Smooth muscle cell (in vitro differentiated cells): ENCODE measurements around the gene CHML. TPM values are rescaled to one million over a fixed set of nuclear protein-coding genes. Genes with fewer than 3 reads are reported as not detected.
"Not testable (repeated sequence)": the region's sequence is repeated elsewhere in the genome, so short reads cannot be mapped to it uniquely, and the experiment has no call there.

Experiments used
- DNase-seq: peaks from one replicate; lab custom pipeline; 2025; ENCODE audit not compliant: unreplicated experiment; lab: John Stamatoyannopoulos, UW
- H2AFZ ChIP-seq: fragments of 200-600 bp; sonication (generic); 2 replicates; pipeline ENCODE4 v1.6.0; 2016; ENCODE audit warnings: antibody characterized with exemption, low read depth, mild to moderate bottlenecking
- H3F3A ChIP-seq: fragments of 200-600 bp; sonication (generic); 2 replicates; pipeline ENCODE4 v1.6.0; 2017; ENCODE audit warnings: antibody characterized with exemption, low read depth
- H3K27ac ChIP-seq: fragments of 200-600 bp; sonication (generic); 2 replicates; pipeline ENCODE4 v1.5.1; 2016; ENCODE audit warnings: low read depth, mild to moderate bottlenecking
- H3K27me3 ChIP-seq: fragments of 200-600 bp; sonication (generic); 2 replicates; pipeline ENCODE4 v1.6.1; 2016; ENCODE audit warnings: low read depth, mild to moderate bottlenecking
- H3K36me3 ChIP-seq: fragments of 200-600 bp; sonication (generic); 2 replicates; pipeline ENCODE4 v1.5.1; 2016; ENCODE audit warnings: low read depth
- H3K4me1 ChIP-seq: fragments of 200-600 bp; sonication (generic); 2 replicates; pipeline ENCODE4 v1.5.1; 2016; ENCODE audit warnings: low read depth
- H3K4me2 ChIP-seq: fragments of 200-600 bp; sonication (generic); 2 replicates; pipeline ENCODE4 v1.6.0; 2016; ENCODE audit warnings: mild to moderate bottlenecking
- H3K4me3 ChIP-seq: fragments of 200-600 bp; sonication (generic); 2 replicates; pipeline ENCODE4 v1.5.1; 2016; ENCODE audit warnings: mild to moderate bottlenecking
- H3K79me2 ChIP-seq: fragments of 200-600 bp; sonication (generic); 2 replicates; pipeline ENCODE4 v1.6.0; 2016; ENCODE audit warnings: low read depth, mild to moderate bottlenecking
- H3K9ac ChIP-seq: fragments of 200-600 bp; sonication (generic); 2 replicates; pipeline ENCODE4 v1.6.0; 2016; ENCODE audit warnings: low read depth
- H3K9me3 ChIP-seq: fragments of 200-600 bp; sonication (generic); replicated peaks from 2 replicates; pipeline ENCODE4 v1.5.1; 2016; ENCODE audit warnings: low read depth
- H4K20me1 ChIP-seq: fragments of 200-600 bp; sonication (generic); 2 replicates; pipeline ENCODE4 v1.6.0; 2016; ENCODE audit warnings: low read depth
- CTCF ChIP-seq: fragments of 200-600 bp; sonication (generic); IDR thresholded peaks from 2 replicates; pipeline ENCODE4 v1.5.1; 2017; ENCODE audit warnings: borderline replicate concordance, mild to moderate bottlenecking, antibody characterized with exemption; ENCODE audit not compliant: insufficient read depth, poor library complexity, severe bottlenecking
- WGBS: methylation state at CpG from one replicate; pipeline ENCODE4 v1.1.7; 2016; ENCODE audit warnings: low lambda C conversion rate; 5-methylcytosine and 5-hydroxymethylcytosine counted together
- polyA plus RNA-seq: library from polyadenylated mRNA; unstranded; fragments of >200 nt; fragmentation: Nextera tagmentation; extraction: Ambion mirVana; gene quantifications from 2 replicates; pipeline ENCODE4 v1.2.1, GENCODE V29; 2016
- total RNA-seq: library from RNA; depleted of rRNA; stranded (reverse); fragments of >200 nt; gene quantifications from 2 replicates; pipeline ENCODE4 v1.2.3, GENCODE V29; 2014

CHML gene
- total and polyA plus RNA-seq, 2 experiments from 2014 or later: 2.3 to 11.3 TPM

- H3K4me2 ChIP-seq: no peak overlapping the region
- no peak for DNase-seq
- no peaks in the 10 kb centered on the region for H3K27me3 ChIP-seq
- H3K9me3 ChIP-seq: no peaks in the 10 kb centered on the region
- TF ChIP-seq CTCF: no peak
- no peak overlapping the region for H3K9ac ChIP-seq
- no peak overlapping the region for H3K27ac ChIP-seq
- no peak overlapping the region for H2AFZ ChIP-seq
- H3K4me3 ChIP-seq: no peak overlapping the region
- H3F3A ChIP-seq: no peaks in the 10 kb centered on the region
- no peaks in the 10 kb centered on the region for H4K20me1 ChIP-seq
- no peaks in the 10 kb centered on the region for H3K79me2 ChIP-seq
- no peaks in the 10 kb centered on the region for H3K4me1 ChIP-seq
- 91% methylated on average over 5 of the region's 5 CpGs for WGBS
- H3K36me3 ChIP-seq: no peaks in the 10 kb centered on the region
These were observed 20.3 kb upstream of the CHML start for GRCh38 chr1:241660424-241660972.

DNA sequence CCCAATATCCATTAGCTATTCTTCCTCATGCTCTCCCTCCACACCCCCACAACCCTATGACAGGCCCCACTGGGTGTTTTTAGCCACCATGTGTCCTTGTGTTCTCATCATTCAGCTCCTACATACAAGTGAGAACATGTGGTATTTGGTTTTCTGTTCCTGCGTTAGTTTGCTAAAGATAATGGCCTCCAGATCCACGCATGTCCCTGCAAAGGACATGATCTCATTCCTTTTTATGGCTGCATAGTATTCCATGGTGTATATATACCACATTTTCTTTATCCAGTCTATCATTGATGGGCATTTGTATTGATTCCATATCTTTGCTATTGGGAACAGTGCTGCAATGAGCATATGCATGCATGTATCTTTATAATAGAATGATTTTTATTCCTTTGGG, 18.8 kb upstream of the CHML start:
- not testable (repeated sequence) for H3K4me2 ChIP-seq, H2AFZ ChIP-seq, H3K27me3 ChIP-seq, H4K20me1 ChIP-seq, H3K4me3 ChIP-seq, H3K27ac ChIP-seq, H3K4me1 ChIP-seq, DNase-seq, H3K79me2 ChIP-seq, H3F3A ChIP-seq, H3K9me3 ChIP-seq, H3K36me3 ChIP-seq, H3K9ac ChIP-seq
- 95% methylated on average over 2 of the region's 2 CpGs for WGBS

DNA sequence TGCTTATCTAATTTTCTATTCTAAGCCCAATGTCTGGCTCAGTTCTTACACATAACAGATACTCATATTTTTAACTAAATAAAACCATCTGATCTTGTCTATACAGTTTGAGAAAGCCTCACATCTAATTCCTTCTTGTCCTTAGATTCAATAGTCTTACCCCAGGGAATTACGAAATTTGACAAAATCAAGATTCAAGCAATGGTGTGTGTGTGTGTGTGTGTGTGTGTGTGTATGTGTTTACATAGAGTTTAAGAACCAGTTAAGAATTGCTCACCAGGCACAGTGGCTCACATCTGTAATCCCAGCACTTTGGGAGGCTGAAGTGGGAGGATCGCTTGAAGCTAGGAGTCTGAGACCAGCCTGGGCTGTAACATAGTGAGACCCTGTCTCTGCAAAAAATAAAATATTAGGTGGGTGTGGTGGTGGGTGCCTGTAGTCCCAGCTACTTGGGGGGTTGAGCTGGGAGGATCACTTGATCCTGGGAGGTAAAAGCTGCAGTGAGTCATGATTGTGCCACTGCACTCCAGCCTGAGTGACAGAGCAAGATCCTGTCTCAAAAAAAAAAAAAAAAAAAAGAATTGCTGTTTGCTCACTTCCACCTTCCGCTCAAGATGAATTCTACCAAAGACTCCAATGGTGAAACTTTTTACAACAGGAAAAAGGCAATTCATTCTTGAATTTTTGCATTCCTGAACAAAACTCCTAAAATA, 18.1 kb upstream of the CHML start:
- Histone ChIP-seq H3F3A (no peaks in the 10 kb centered on the region), H3K4me1 (no peaks in the 10 kb centered on the region), H3K9ac (no peak overlapping the region), H3K36me3 (no peaks in the 10 kb centered on the region), H3K27me3 (no peaks in the 10 kb centered on the region), H3K27ac (no peak overlapping the region), H3K4me3 (no peak overlapping the region), H3K79me2 (no peaks in the 10 kb centered on the region), H3K4me2 (no peak overlapping the region), H4K20me1 (no peaks in the 10 kb centered on the region), H2AFZ (no peak overlapping the region), H3K9me3 (no peaks in the 10 kb centered on the region)
- WGBS: 83% methylated on average over 3 of the region's 3 CpGs
- no peak for DNase-seq
- no peak for TF ChIP-seq CTCF

GRCh38 chr1:241654641-241655040, 14.5 kb upstream of the CHML start:
- DNase-seq: no peak
- Histone ChIP-seq H3K9me3 (no peaks in the 10 kb centered on the region), H3K9ac (no peak overlapping the region)

More at GRCh38 chr1:241654641-241655040, 14.5 kb upstream of the CHML start:
- no peak overlapping the region for H3K27ac ChIP-seq
- no peak for TF ChIP-seq CTCF
- WGBS: 97% methylated on average over 1 of the region's 1 CpG
- H3K36me3 ChIP-seq: no peaks in the 10 kb centered on the region
- H3K4me1 ChIP-seq: no peaks in the 10 kb centered on the region
- H3K27me3 ChIP-seq: no peaks in the 10 kb centered on the region
- no peak overlapping the region for H3K4me3 ChIP-seq
- no peak overlapping the region for H2AFZ ChIP-seq
- H3K79me2 ChIP-seq: no peaks in the 10 kb centered on the region
- H3K4me2 ChIP-seq: no peak overlapping the region
- no peaks in the 10 kb centered on the region for H4K20me1 ChIP-seq
- H3F3A ChIP-seq: no peaks in the 10 kb centered on the region
